ENCODE results near the gene EMCN.
"Not testable (repeated sequence)": the region's sequence is repeated elsewhere in the genome, so short reads cannot be mapped to it uniquely, and the experiment has no call there.

The EMCN gene, protein sequence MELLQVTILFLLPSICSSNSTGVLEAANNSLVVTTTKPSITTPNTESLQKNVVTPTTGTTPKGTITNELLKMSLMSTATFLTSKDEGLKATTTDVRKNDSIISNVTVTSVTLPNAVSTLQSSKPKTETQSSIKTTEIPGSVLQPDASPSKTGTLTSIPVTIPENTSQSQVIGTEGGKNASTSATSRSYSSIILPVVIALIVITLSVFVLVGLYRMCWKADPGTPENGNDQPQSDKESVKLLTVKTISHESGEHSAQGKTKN

DNA sequence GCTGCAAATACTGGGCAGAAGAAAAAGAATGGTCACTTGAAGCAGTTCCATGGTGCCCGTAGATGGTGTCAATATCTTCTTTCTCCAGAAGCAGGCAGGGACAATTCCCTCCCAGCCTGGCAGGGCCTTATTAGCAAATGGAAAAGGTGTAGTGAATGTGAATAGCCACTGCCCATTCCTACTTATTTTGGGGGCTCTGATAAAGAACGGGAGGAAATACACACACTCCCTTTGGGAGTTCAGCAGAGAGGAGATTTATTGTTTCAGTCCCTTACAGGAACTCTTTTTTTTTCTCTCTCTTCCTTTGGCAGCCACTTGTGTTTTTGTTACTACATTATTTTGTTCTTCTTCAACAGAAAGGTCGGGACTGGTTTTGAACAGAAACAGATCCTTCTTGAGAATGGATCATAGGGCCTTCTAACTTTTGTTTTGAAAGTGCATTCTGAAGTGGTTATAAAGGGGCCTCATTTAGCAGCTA is at the start of gene EMCN:
Gene EMCN, minus strand, starts transcription at position 159 of the 478 bp plus-strand sequence. Its CDS starts 108 bp downstream, at position 51.
- no peak for DNase-seq

- DNase-seq = no peak
Measured at GRCh38 chr4:100566396-100566795, 48.6 kb upstream of the EMCN start.

GRCh38 chr4:100557306-100557705 is 39.5 kb upstream of the EMCN start:
- no peak for DNase-seq

- no peak for DNase-seq
Measured at GRCh38 chr4:100555611-100556337, 38.0 kb upstream of the EMCN start.

DNA sequence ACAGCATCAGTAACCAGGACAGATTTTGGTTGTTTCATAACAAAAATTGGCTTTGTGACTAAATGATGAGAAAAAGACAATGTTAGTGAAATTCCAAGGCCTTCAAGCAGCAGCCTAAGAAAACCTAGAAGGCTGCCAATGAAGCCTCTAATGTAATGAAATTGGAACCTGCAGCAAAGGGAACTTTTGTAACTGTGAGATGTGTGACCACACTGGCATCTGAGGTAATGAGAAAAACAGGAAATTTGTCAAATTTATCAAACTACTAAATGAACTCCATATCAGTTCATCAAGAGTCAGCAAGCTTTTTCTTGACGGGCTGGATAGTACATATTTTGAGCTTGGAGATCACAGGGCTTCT is 30.4 kb upstream of the EMCN start:
- DNase-seq = no peak

- no peak for DNase-seq
Measured at GRCh38 chr4:100547541-100548199, 29.8 kb upstream of the EMCN start.

GRCh38 chr4:100545427-100545826 is 27.6 kb upstream of the EMCN start:
- DNase-seq = no peak

DNA sequence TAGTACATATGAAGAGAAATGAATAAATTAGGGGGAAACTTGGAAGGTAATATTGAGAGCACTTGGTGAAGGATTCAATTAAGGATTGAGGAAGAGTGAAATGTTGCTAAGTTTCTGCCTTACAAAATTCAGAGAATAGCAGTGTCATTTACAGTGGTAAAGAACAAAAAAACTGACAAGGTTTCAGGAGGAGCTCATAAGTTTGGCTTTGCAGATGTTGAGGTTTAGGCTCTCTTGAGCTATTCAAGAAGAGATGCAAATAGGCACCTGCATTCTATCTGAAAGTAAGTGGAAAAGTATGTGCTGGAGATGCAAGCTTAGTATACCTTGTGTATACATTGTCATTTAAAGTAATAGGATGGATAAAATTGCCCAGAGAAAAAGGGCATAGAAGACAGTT is 22.3 kb upstream of the EMCN start:
- DNase-seq = no peak

GRCh38 chr4:100539706-100540105 is 21.9 kb upstream of the EMCN start:
- DNase-seq = no peak

GRCh38 chr4:100533741-100534140 is 15.9 kb upstream of the EMCN start:
- no peak for DNase-seq

- not testable (repeated sequence) for DNase-seq
Measured at GRCh38 chr4:100530161-100530560, 12.3 kb upstream of the EMCN start.

DNA sequence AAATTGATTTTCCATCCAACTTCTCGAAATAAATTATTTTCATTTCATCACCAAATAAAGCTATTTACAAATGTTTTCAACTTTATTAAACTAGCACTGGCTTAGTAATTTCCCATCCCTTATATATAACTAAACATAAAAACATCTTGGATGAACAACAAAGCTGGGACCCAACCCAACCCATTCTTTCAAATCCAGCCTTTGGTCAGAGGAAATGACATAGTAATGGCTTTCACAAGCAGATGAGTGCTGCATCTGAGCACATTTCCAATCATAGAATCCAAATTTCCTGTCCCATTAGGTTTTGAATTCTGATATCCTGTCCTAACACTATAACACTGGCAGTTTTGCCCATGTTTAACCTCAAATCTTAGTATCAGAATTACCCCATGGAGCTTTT is 7.9 kb upstream of the EMCN start:
- DNase-seq = no peak

DNA sequence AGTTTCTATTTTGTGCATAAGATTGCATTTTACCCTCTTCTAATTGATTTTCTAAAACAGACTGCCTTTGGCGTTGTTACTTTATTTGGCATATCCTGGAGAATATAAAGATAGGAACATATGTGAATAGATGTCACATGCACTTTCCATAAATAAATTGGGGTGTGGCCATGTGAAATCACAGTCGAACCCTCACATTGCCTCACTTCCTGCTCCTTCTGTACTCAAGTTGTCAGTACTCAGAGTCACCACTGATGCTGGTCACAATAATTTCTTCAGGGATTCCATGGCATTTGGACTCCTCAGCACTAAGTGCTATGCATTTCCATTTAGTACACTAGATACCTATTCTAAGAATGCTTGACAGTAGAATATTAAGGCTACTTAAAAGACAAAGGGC is 1.4 kb upstream of the EMCN start:
- no peak for DNase-seq

- no peak for DNase-seq
Measured at GRCh38 chr4:100516225-100516624, 1.6 kb downstream of the EMCN start.

DNA sequence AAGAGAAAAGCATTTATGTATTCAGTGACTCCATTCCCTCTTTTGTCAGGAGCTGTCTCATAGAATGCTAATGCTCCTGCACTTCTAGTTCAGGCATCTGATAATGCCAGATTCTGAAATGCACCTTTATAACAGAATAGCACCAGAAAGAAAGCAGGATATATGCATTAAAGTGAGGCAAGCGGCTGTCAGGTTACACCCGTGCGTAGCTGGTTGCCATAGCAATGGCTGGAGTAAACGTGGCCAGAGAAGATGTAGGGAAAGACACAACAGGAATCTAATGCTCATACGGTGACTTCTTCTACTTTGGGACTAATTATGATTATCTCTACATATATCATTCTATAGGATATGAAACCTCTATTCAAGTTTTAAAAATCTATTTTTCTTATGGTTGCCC is 5.9 kb downstream of the EMCN start:
- DNase-seq = no peak

DNA sequence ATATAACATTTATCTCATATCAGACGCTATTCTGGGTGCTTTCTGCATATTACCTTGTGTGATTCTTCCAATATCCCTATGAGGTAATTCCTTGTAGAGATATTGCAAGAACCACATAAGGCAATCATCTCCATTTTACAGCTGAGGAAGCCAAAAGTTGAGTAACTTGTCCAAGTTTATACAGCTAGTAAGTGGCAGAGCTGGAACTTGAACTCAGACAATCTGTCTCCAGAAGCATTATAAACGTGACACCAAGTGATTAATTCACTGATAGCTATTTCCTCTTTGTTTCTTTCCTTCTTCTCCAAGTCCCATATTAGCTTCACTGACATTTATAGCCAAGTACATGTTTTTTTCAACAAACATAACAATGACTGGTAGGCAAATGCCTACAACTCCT is 7.3 kb downstream of the EMCN start:
- DNase-seq = no peak

DNA sequence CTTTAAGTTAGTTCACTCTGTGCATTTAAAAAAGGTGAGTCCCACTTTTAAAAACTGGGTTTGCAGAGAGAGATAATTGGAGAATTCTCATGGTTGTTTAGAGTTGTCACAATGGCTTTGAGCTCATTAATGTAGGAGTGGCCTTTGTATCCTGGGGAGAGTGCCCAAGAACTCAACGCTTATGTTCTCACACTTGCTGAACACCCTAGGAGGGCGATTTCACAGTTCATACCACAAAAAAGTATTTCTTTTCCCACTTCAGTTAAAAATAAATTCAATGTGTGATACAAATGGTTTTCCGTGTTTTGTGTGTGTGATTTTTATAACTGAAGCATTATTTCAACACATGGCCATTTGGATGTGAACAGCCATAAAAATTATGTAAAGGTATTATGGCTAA is 8.4 kb downstream of the EMCN start:
- DNase-seq = no peak

GRCh38 chr4:100508691-100509090 is 9.1 kb downstream of the EMCN start:
- DNase-seq = no peak

GRCh38 chr4:100504086-100504874 is 13.5 kb downstream of the EMCN start:
- DNase-seq = no peak

GRCh38 chr4:100497791-100498190 is 20.0 kb downstream of the EMCN start:
- no peak for DNase-seq

- DNase-seq = no peak
Measured at GRCh38 chr4:100495074-100495473, 22.7 kb downstream of the EMCN start.

DNA sequence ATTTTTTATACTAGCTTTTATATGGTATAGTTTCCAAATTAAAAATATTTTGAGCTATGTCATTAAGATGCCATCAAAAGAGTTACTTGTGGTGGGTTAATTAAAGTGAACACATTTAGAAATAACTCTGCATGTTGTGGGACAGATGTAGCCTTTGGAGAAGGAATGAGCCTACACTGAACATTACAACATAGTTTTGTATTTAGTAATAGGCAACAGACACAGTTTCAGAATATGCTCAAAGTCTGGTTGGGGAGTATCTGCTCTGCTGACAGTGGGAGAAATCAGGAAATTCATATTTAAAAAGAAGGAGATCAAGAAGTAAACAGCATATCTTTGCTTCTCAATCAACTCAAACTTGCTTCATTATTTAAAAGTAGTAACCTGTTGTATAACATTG is 23.7 kb downstream of the EMCN start:
- no peak for DNase-seq

GRCh38 chr4:100493756-100494155 is 24.1 kb downstream of the EMCN start:
- DNase-seq = no peak
